Measurements from ENCODE around the gene DACT2. TPM values are rescaled to one million over a fixed set of nuclear protein-coding genes. Genes with fewer than 3 reads are reported as not detected.

Gene DACT2
- total and polyA plus RNA-seq, 10 of the 15 experiments (the other 5 are each of a cell fraction or from before 2014, with no cell fraction given), result not detected

DNA sequence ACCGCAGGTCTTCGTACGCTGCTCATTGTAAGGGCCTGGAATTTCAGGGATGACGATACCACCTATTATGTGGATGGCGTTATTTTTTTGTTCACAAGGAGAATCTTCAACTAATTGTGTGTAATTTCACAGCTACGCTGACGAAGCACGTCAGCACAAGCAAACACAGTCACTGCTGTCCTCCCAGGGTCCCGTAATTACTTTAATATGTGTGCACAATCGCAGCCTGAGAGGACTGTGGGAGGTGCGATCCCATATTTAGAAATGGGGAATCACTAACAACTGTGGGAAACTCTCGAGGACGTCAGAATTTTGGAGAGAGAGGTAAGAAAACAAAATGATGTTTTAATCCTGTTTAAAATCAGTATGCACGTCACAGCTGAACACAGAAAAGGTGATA, 40.2 kb upstream of the DACT2 start (continued):
- TF ChIP-seq, protein P1, sequence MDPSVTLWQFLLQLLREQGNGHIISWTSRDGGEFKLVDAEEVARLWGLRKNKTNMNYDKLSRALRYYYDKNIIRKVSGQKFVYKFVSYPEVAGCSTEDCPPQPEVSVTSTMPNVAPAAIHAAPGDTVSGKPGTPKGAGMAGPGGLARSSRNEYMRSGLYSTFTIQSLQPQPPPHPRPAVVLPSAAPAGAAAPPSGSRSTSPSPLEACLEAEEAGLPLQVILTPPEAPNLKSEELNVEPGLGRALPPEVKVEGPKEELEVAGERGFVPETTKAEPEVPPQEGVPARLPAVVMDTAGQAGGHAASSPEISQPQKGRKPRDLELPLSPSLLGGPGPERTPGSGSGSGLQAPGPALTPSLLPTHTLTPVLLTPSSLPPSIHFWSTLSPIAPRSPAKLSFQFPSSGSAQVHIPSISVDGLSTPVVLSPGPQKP (IDR thresholded peaks at IDR 0.05; ENCODE audit: low read depth, low read length), result no peak
- no peak for TF ChIP-seq ATF3 (IDR thresholded peaks at IDR 0.05; ENCODE audit: borderline replicate concordance, extremely low read depth, low read depth, low read length)
- no peak for TF ChIP-seq POLR2AphosphoS5 (IDR thresholded peaks at IDR 0.05; ENCODE audit: low read length)
- TF ChIP-seq, protein P2, sequence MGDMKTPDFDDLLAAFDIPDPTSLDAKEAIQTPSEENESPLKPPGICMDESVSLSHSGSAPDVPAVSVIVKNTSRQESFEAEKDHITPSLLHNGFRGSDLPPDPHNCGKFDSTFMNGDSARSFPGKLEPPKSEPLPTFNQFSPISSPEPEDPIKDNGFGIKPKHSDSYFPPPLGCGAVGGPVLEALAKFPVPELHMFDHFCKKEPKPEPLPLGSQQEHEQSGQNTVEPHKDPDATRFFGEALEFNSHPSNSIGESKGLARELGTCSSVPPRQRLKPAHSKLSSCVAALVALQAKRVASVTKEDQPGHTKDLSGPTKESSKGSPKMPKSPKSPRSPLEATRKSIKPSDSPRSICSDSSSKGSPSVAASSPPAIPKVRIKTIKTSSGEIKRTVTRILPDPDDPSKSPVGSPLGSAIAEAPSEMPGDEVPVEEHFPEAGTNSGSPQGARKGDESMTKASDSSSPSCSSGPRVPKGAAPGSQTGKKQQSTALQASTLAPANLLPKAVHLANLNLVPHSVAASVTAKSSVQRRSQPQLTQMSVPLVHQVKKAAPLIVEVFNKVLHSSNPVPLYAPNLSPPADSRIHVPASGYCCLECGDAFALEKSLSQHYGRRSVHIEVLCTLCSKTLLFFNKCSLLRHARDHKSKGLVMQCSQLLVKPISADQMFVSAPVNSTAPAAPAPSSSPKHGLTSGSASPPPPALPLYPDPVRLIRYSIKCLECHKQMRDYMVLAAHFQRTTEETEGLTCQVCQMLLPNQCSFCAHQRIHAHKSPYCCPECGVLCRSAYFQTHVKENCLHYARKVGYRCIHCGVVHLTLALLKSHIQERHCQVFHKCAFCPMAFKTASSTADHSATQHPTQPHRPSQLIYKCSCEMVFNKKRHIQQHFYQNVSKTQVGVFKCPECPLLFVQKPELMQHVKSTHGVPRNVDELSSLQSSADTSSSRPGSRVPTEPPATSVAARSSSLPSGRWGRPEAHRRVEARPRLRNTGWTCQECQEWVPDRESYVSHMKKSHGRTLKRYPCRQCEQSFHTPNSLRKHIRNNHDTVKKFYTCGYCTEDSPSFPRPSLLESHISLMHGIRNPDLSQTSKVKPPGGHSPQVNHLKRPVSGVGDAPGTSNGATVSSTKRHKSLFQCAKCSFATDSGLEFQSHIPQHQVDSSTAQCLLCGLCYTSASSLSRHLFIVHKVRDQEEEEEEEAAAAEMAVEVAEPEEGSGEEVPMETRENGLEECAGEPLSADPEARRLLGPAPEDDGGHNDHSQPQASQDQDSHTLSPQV (IDR thresholded peaks at IDR 0.05), result no peak
- no peak for TF ChIP-seq ATF7 (IDR thresholded peaks at IDR 0.05; ENCODE audit: low read depth)
- TF ChIP-seq CBFB (IDR thresholded peaks at IDR 0.05; ENCODE audit: low read depth), result no peak

GRCh38 chr6:168358842-168359420, 39.4 kb upstream of the DACT2 start:
- H3K4me3 ChIP-seq, result no peak overlapping the region
- H2AFZ ChIP-seq (ENCODE audit: control insufficient read depth, low read depth, low read length), result no peak overlapping the region
- H3K4me1 ChIP-seq (ENCODE audit: control insufficient read depth, insufficient read depth, low read length), result no peaks in the 10 kb centered on the region
- DNase-seq (ENCODE audit: low read depth, low spot score), result no peak
- 79% methylated on average over 9 of the region's 20 CpGs for WGBS (ENCODE audit: insufficient coverage, insufficient replicate concordance, low lambda C conversion rate, missing lambda C conversion rate)
- H3K9ac ChIP-seq (ENCODE audit: control insufficient read depth, insufficient read depth, low read length), result no peak overlapping the region
- no peaks in the 10 kb centered on the region; the same call in 2 of the 3 replicates for H3K9me3 ChIP-seq (replicated peaks; ENCODE audit: control insufficient read depth, insufficient read depth, low read length)
- in situ Hi-C loops (cut with MboI) (no loop called here), intact Hi-C loops (cut with micrococcal nuclease; ENCODE audit: unreplicated experiment) (no loop called here)
- TF ChIP-seq KDM1A (IDR thresholded peaks at IDR 0.05; ENCODE audit: borderline replicate concordance), result no peak
- TF ChIP-seq, protein P2 (IDR thresholded peaks at IDR 0.05), result no peak
- ChIA-PET POLR2A (no interaction called here), SMC1A (ENCODE audit: uncharacterized antibody, unreplicated experiment) (no interaction called here), RAD21 (ENCODE audit: unreplicated experiment) (no interaction called here), CTCF (no interaction called here)
- no peaks in the 10 kb centered on the region for H3K27me3 ChIP-seq (replicated peaks in 1 of 2; ENCODE audit: control insufficient read depth in 2 of 2, insufficient read depth in 2 of 2, low read length in 1 of 2)
- no peak for FAIRE-seq
- no peak overlapping the region for H3K27ac ChIP-seq (ENCODE audit: control insufficient read depth, insufficient read depth)
- H3K79me2 ChIP-seq (ENCODE audit: control insufficient read depth, insufficient read depth, low read length), result no peaks in the 10 kb centered on the region
- H4K20me1 ChIP-seq (ENCODE audit: control insufficient read depth, insufficient read depth), result no peaks in the 10 kb centered on the region
- ATAC-seq, result no peak
- H3K36me3 ChIP-seq (ENCODE audit: control insufficient read depth in 2 of 2, insufficient read depth in 2 of 2, low read length in 1 of 2), result no peaks in the 10 kb centered on the region
- BruUV-seq (replicated peaks), result no TSS peak
- H3K4me2 ChIP-seq (ENCODE audit: control insufficient read depth, insufficient read depth), result no peak overlapping the region
